Raji (cell line): ENCODE measurements around the gene DBNDD1.

Source experiments
- POLR2A ChIP-seq: IDR thresholded peaks from 2 replicates; pipeline ENCODE4 v1.6.1; 2011; ENCODE audit warnings: low read depth, low read length, control low read depth; ENCODE audit not compliant: insufficient read depth

Gene DBNDD1

DNA sequence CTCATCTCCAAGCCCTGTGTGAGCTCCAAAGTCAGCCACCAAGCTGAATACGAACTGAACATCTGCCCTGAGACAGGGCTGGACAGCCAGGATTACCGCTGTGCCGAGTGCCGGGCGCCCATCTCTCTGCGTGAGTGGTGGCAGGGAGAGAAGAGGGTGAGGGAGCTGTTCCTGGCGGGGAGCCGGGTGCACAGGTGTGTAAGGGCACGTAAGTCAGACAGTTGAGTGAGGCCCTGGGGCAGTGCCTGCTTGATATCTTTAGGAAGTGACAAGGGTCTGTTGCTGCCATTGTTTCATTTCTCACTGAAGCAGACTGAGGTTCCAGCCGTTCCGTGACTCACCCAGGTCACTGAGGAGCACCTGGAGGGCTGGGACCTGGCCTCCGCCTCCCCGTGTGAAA lies 58.3 kb downstream of the DBNDD1 start:
- TF ChIP-seq POLR2A: no peak

DNA sequence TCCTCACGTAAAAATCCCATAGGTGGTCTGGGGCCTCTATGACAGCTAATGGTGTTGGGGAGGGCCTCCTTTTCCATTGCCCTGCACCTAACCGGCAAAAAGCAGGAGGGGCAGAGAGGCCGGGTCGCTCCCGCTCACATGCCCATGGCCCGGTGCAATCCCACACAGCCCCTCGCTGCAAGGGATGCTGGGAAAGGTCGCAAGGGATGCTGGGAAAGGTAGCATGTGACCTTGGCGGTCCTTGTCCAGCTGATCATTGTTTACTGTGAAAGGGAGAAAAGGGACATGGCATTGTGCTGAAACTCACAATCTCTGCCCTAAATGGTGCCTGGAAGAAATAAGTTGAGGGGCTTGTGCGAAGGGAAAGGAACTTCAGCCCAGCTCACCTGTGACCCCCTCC lies 60.7 kb downstream of the DBNDD1 start:
- TF ChIP-seq POLR2A: no peak

DNA sequence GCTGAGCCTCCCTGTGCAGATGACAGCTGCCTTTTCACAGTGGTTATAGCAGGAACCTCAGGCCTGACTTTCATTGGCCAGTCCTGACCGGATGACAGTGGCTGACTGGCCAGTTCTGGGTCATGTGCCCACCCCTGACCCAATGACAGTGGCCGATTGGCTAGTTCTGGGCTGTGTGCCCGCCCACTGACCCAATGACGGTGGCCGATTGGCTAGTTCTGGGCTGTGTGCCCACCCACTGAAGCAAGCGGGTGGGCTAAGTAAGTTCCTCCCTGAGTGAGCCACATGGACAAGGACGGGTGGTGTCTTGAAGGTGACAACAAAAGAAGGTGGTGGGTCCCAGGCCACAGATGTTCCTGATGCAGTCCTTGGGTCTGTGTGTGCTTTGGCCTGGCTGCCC lies 61.2 kb downstream of the DBNDD1 start:
- TF ChIP-seq POLR2A: no peak

- no peak for TF ChIP-seq POLR2A
Observed at GRCh38 chr16:89957216-89957785, 62.0 kb downstream of the DBNDD1 start.

DNA sequence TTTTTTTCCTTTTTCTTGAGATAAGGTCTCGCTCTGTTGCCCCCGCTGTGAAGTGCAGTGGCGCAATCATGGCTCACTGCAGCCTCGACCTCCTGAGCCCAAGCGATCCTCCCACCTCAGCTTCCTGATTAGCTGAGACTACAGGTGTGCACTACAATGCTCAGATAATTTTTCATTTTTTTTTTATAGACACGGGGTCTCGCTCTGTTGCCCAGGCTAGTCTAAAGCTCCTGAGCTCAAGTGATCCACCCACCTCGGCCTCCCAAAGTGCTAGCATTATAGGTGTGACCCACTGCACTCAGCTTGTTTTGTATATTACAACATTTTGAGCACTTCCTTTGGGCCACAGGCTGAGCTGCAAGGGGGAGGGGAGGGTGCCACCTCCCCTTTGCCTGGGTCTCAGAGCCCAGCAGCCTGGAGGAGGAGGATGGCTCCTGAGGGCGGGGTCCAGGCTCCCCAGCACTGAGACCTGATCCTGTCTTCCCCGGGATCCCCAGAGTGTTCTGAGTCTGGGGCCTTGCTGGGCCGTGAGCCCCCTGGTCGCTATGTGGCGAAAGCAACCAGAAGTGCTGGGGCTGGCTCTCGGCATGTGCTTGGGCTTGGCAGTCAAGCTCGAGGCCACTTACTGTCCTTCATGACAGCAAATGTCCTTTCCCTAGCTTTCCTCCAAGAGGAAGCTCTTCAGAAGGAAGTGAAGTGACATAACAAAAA lies 62.6 kb downstream of the DBNDD1 start:
- TF ChIP-seq POLR2A: no peak

DNA sequence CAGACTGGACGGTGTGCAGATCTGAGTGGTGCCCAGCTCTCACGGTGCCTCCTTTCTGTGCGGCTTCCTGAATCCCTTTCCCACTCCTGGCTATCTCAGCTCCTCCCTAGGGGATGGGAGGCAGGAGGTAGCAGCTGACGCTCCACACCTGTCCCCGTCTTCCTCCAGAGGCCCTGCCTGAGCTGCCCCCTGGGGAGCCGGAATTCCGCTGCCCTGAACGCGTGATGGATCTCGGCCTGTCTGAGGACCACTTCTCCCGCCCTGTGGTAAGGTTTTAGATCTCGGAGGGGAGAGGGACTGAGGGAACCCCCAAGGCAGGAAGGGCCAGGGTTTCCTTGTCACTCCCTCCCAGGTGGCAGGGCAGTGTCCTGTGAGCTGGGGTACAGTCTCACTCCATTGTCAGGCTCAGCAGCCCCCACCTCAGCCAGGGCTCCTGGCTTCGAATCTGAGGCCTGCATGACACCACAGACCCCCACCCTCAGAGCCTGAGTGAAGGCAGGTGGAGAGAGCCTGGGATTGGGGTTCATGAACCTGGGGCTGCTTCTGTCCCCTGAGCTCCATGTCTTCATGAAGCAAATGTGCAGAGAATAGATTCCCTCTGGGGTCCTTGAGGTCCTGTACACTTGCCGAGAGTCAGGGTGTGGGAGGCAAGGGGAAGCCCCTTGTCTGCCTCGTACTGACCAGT lies 64.1 kb downstream of the DBNDD1 start:
- TF ChIP-seq POLR2A: no peak
